Liver (tissue), 9 donors: ENCODE results near the gene PARK7. TPM values are rescaled to one million over a fixed set of nuclear protein-coding genes. Genes with fewer than 3 reads are reported as not detected.
"Not testable (repeated sequence)": the region's sequence is repeated elsewhere in the genome, so short reads cannot be mapped to it uniquely, and the experiment has no call there.

Source experiments
- DNase-seq: peaks from one replicate; pipeline ENCODE4 v3.0.0-alpha.2; 2017; ENCODE audit warnings: low spot score
- H3K27ac ChIP-seq, 2 donors: one replicate each; pipeline ENCODE4 v1.7.0; 2013; ENCODE audit warnings: inconsistent platforms in 2 of 2, low read length in 2 of 2, control low read depth in 1 of 2, low read depth in 1 of 2, mild to moderate bottlenecking in 1 of 2
- H3K27me3 ChIP-seq, 4 donors: one replicate each; pipeline versions ENCODE4 v1.6.1 to v1.7.0; 2013; ENCODE audit warnings: low read length in 3 of 4, inconsistent platforms in 1 of 4, mild to moderate bottlenecking in 1 of 4, moderate library complexity in 1 of 4; ENCODE audit not compliant: control insufficient read depth in 4 of 4, insufficient read depth in 4 of 4
- H3K36me3 ChIP-seq, 4 donors: one replicate each; pipeline versions ENCODE4 v1.6.1 to v1.7.0; 2013; ENCODE audit warnings: low read length in 3 of 4, mild to moderate bottlenecking in 3 of 4, low read depth in 1 of 4, moderate library complexity in 1 of 4; ENCODE audit not compliant: control insufficient read depth in 4 of 4, insufficient read depth in 3 of 4
- H3K4me1 ChIP-seq, 4 donors: one replicate each; pipeline versions ENCODE4 v1.6.1 to v1.7.0; 2013; ENCODE audit warnings: low read length in 3 of 4, mild to moderate bottlenecking in 3 of 4, moderate library complexity in 1 of 4; ENCODE audit not compliant: control insufficient read depth in 4 of 4, insufficient read depth in 4 of 4
- H3K4me3 ChIP-seq, 3 donors: one replicate each; pipeline versions ENCODE4 v1.6.1 to v1.7.0; 2013; ENCODE audit warnings: low read length in 3 of 3, control low read depth in 1 of 3, low read depth in 1 of 3, mild to moderate bottlenecking in 1 of 3
- H3K9ac ChIP-seq, 2 donors: one replicate each; pipeline ENCODE4 v1.7.0; 2013; ENCODE audit warnings: low read length in 2 of 2, mild to moderate bottlenecking in 2 of 2, moderate library complexity in 2 of 2, control low read depth in 1 of 2, low read depth in 1 of 2
- H3K9me3 ChIP-seq, 4 donors: one replicate each; pipeline versions ENCODE4 v1.6.1 to v1.7.0; 2013; ENCODE audit warnings: low read length in 3 of 4; ENCODE audit not compliant: control insufficient read depth in 4 of 4
- FOXA1 ChIP-seq: IDR thresholded peaks from 2 replicates; pipeline ENCODE4 v1.6.1; 2016; ENCODE audit warnings: antibody characterized with exemption
- FOXA2 ChIP-seq: IDR thresholded peaks from 2 replicates; pipeline ENCODE4 v1.6.1; 2016; ENCODE audit warnings: antibody characterized with exemption
- GABPA ChIP-seq, 2 donors: IDR thresholded peaks in 1 of 2; conservative IDR thresholded peaks in 1 of 2; 2 replicates each; pipeline ENCODE4 v1.6.1; 2016; ENCODE audit warnings: antibody characterized with exemption in 2 of 2, mild to moderate bottlenecking in 1 of 2, moderate library complexity in 1 of 2
- HNF4A ChIP-seq, 2 donors: conservative IDR thresholded peaks; 2 replicates each; pipeline ENCODE4 v1.6.1; 2016; ENCODE audit warnings: antibody characterized with exemption in 2 of 2, mild to moderate bottlenecking in 2 of 2
- HNF4G ChIP-seq: IDR thresholded peaks from 2 replicates; pipeline ENCODE4 v1.6.1; 2016; ENCODE audit warnings: antibody characterized with exemption
- JUND ChIP-seq, 2 donors: IDR thresholded peaks; 2 replicates each; pipeline ENCODE4 v1.6.1; 2016; ENCODE audit warnings: antibody characterized with exemption in 2 of 2
- NR2F2 ChIP-seq: IDR thresholded peaks from 2 replicates; pipeline ENCODE4 v1.6.1; 2016; ENCODE audit warnings: antibody characterized with exemption
- RAD21 ChIP-seq, 2 donors: IDR thresholded peaks; 2 replicates each; pipeline ENCODE4 v1.6.1; 2016; ENCODE audit warnings: antibody characterized with exemption in 2 of 2, mild to moderate bottlenecking in 2 of 2
- RXRA ChIP-seq, 2 donors: IDR thresholded peaks; 2 replicates each; pipeline ENCODE4 v1.6.1; 2017 to 2018; ENCODE audit warnings: antibody characterized with exemption in 2 of 2, mild to moderate bottlenecking in 1 of 2
- SP1 ChIP-seq: IDR thresholded peaks from 2 replicates; pipeline ENCODE4 v1.6.1; 2018; ENCODE audit warnings: antibody characterized with exemption, mild to moderate bottlenecking
- TAF1 ChIP-seq: conservative IDR thresholded peaks from 2 replicates; pipeline ENCODE4 v1.6.1; 2016; ENCODE audit warnings: antibody characterized with exemption, mild to moderate bottlenecking
- YY1 ChIP-seq: IDR thresholded peaks from 2 replicates; pipeline ENCODE4 v1.6.1; 2016; ENCODE audit warnings: antibody characterized with exemption, mild to moderate bottlenecking
- WGBS: extraction: QIAGEN DNeasy Blood & Tissue Kit; methylation state at CpG from one replicate; pipeline ENCODE4 v1.1.7; 2013; 5-methylcytosine and 5-hydroxymethylcytosine counted together
- polyA plus RNA-seq, 2 donors: library from polyadenylated mRNA; stranded (reverse) in 1 of 2; unstranded in 1 of 2; fragments of 200-250 nt in 1 of 2; fragments of >200 nt in 1 of 2; fragmentation: Nextera tagmentation in 1 of 2; extraction: Ambion mirVana in 1 of 2; gene quantifications; one replicate each; pipeline versions ENCODE4 v1.2.1 to v1.2.3, GENCODE V29; 2013 to 2015
- total RNA-seq, 2 donors: library from RNA; depleted of rRNA; stranded (reverse); fragments of >200 nt; gene quantifications; one replicate each; pipeline ENCODE4 v1.2.3, GENCODE V29; 2014
- TF ChIP-seq, protein P1 (sequence below): IDR thresholded peaks from 2 replicates; pipeline ENCODE4 v1.6.1; 2016; ENCODE audit warnings: antibody characterized with exemption
- TF ChIP-seq, protein P2 (sequence below): IDR thresholded peaks from 2 replicates; pipeline ENCODE4 v1.6.1; 2016; ENCODE audit warnings: antibody characterized with exemption, mild to moderate bottlenecking
- donor health status: healthy.
- donor health status: healthy.
- donor health status: healthy.
- donor health status: healthy.
- donor health status: healthy.

The PARK7 gene
- total and polyA plus RNA-seq, 4 donors, result 107 to 297 (median 181) TPM

DNA sequence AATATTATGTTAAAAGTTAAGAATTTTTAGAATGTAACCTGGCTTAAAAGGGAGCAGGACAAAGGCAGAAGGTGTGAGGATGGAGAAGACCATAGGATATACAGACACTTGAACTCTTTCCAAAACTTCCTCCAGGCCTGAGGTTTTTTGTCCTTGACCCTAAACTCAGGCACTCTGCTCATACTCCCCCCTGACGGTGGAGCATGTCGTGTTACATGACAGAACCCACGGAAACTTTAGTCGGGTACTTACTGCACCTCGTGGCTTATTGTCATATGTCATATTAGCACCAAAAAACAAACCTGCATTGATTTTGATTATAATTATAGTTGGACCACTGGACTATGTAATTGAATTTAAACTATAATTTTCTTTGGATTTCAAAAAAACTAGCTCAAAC is 41.6 kb upstream of the PARK7 start:
- no peak overlapping the region for H3K27ac ChIP-seq
- H3K4me3 ChIP-seq, result no peak overlapping the region
- TF ChIP-seq FOXA2 (no peak), JUND (IDR thresholded peaks at IDR 0.05) (no peak), NR2F2 (no peak), HNF4G (no peak), HNF4A (conservative IDR thresholded peaks at IDR 0.05) (no peak), TAF1 (no peak), GABPA (IDR thresholded peaks at IDR 0.05 in 1 of 2, conservative IDR thresholded peaks at IDR 0.05 in 1 of 2) (no peak)
- TF ChIP-seq, protein P1, sequence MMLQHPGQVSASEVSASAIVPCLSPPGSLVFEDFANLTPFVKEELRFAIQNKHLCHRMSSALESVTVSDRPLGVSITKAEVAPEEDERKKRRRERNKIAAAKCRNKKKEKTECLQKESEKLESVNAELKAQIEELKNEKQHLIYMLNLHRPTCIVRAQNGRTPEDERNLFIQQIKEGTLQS, result no peak
- no peak overlapping the region for H3K9ac ChIP-seq
- no peaks in the 10 kb centered on the region for H3K4me1 ChIP-seq
- no peak for DNase-seq
- no peaks in the 10 kb centered on the region for H3K36me3 ChIP-seq
- WGBS, result 84% methylated on average over 5 of the region's 5 CpGs
- H3K27me3 ChIP-seq, result peaks cover 0 to 3% (median 1%) of the 10 kb centered on the region in 4 donors
- no peaks in the 10 kb centered on the region for H3K9me3 ChIP-seq

DNA sequence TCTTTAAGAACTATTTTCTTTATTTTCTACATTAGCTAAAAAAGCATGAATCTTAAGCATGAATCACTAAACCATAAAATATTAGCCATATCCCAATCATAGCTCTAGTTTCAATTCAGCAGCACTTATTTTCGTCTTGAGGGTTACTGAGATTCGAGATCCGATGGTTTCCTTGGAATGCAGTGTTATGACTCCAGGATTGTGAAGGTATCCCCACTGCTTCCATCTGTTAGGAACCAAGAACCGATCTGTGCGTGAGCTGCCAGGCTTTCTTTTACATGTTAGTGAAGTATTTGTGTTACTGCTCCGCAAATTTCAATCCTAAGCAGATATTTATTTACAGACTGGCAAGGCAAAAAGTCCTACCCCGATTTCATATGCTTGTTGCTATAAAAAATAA is 39.7 kb upstream of the PARK7 start:
- TF ChIP-seq SP1 (no peak), NR2F2 (no peak), RAD21 (IDR thresholded peaks at IDR 0.05) (no peak), RXRA (IDR thresholded peaks at IDR 0.05) (no peak), FOXA2 (no peak), HNF4G (no peak), TAF1 (no peak), YY1 (no peak), FOXA1 (no peak), JUND (IDR thresholded peaks at IDR 0.05) (no peak), HNF4A (conservative IDR thresholded peaks at IDR 0.05) (no peak)
- TF ChIP-seq, protein P2, sequence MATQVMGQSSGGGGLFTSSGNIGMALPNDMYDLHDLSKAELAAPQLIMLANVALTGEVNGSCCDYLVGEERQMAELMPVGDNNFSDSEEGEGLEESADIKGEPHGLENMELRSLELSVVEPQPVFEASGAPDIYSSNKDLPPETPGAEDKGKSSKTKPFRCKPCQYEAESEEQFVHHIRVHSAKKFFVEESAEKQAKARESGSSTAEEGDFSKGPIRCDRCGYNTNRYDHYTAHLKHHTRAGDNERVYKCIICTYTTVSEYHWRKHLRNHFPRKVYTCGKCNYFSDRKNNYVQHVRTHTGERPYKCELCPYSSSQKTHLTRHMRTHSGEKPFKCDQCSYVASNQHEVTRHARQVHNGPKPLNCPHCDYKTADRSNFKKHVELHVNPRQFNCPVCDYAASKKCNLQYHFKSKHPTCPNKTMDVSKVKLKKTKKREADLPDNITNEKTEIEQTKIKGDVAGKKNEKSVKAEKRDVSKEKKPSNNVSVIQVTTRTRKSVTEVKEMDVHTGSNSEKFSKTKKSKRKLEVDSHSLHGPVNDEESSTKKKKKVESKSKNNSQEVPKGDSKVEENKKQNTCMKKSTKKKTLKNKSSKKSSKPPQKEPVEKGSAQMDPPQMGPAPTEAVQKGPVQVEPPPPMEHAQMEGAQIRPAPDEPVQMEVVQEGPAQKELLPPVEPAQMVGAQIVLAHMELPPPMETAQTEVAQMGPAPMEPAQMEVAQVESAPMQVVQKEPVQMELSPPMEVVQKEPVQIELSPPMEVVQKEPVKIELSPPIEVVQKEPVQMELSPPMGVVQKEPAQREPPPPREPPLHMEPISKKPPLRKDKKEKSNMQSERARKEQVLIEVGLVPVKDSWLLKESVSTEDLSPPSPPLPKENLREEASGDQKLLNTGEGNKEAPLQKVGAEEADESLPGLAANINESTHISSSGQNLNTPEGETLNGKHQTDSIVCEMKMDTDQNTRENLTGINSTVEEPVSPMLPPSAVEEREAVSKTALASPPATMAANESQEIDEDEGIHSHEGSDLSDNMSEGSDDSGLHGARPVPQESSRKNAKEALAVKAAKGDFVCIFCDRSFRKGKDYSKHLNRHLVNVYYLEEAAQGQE, result no peak
- WGBS, result 91% methylated on average over 7 of the region's 7 CpGs

DNA sequence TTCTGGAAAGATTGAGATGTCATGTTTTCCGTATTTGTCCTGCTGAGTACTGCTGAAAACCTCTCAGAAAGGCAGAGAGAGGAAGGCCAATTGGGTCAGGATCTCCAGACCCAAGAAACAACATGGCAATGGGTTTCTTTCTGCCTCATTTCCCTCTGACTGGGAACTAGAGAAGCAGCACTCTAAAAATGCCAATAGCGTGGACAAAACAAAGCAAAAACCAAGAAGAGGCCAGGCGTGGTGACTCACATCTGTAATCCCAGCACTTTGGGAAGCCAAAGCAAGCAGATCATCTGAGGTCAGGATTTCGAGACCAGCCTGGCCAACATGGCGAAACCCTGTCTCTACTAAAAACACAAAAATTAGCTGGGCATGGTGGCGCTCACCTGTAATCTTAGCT is 39.2 kb upstream of the PARK7 start:
- H3K9me3 ChIP-seq, result no peaks in the 10 kb centered on the region
- H3K27ac ChIP-seq, result no peak overlapping the region
- TF ChIP-seq, protein P2, result no peak
- TF ChIP-seq RAD21 (IDR thresholded peaks at IDR 0.05) (no peak), HNF4A (conservative IDR thresholded peaks at IDR 0.05) (no peak)
- no peaks in the 10 kb centered on the region for H3K36me3 ChIP-seq
- H3K4me1 ChIP-seq, result no peaks in the 10 kb centered on the region
- H3K9ac ChIP-seq, result no peak overlapping the region
- no peak for DNase-seq
- 91% methylated on average over 6 of the region's 6 CpGs for WGBS
- H3K4me3 ChIP-seq, result no peak overlapping the region
- H3K27me3 ChIP-seq, result peaks cover 0 to under 1% (median 0%) of the 10 kb centered on the region in 4 donors

More for the DNA sequence above, 39.7 kb upstream of the PARK7 start:
- Histone ChIP-seq H3K27me3 (peaks cover 0 to 3% (median 0%) of the 10 kb centered on the region in 4 donors), H3K27ac (no peak overlapping the region), H3K4me3 (no peak overlapping the region), H3K4me1 (no peaks in the 10 kb centered on the region), H3K9ac (no peak overlapping the region), H3K9me3 (no peaks in the 10 kb centered on the region), H3K36me3 (no peaks in the 10 kb centered on the region)
- DNase-seq, result no peak

DNA sequence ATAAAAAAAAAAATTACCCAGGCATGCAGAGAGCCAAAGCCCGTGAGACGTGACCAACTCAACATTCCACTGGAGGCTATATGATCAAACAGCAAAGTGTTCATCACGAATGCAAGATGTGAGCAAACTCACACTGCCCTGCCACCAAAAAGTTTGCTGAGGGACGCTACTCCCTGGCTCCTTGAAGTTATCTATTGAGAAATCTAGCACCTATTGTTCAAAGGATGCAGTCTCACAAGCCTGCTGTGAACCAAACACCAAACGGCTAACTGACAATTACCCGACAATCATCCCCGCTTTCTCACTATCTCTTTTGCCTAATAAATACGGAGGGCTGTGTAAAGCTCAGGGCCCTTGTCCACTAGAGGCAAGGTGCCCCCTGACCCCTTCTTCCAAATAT is 34.5 kb upstream of the PARK7 start:
- H3K4me1 ChIP-seq, H3K9ac ChIP-seq, DNase-seq, H3K9me3 ChIP-seq, H3K4me3 ChIP-seq, H3K36me3 ChIP-seq, H3K27ac ChIP-seq, H3K27me3 ChIP-seq: not testable (repeated sequence)
- 48% methylated on average over 8 of the region's 8 CpGs for WGBS
